ENCODE measurements around the gene ETHE1.
A peak's percentile ranks its signal among the peaks of the same experiment; 100 is the strongest.

ETHE1 gene

GRCh38 chr19:43561139-43561970 is 34.4 kb upstream of the ETHE1 start:
- no peak for DNase-seq (ENCODE audit: low read depth)
- no peak overlapping the region for H3K4me3 ChIP-seq (ENCODE audit: low read depth, low read length)
- TF ChIP-seq, protein P1, sequence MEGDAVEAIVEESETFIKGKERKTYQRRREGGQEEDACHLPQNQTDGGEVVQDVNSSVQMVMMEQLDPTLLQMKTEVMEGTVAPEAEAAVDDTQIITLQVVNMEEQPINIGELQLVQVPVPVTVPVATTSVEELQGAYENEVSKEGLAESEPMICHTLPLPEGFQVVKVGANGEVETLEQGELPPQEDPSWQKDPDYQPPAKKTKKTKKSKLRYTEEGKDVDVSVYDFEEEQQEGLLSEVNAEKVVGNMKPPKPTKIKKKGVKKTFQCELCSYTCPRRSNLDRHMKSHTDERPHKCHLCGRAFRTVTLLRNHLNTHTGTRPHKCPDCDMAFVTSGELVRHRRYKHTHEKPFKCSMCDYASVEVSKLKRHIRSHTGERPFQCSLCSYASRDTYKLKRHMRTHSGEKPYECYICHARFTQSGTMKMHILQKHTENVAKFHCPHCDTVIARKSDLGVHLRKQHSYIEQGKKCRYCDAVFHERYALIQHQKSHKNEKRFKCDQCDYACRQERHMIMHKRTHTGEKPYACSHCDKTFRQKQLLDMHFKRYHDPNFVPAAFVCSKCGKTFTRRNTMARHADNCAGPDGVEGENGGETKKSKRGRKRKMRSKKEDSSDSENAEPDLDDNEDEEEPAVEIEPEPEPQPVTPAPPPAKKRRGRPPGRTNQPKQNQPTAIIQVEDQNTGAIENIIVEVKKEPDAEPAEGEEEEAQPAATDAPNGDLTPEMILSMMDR (IDR thresholded peaks at IDR 0.05; ENCODE audit: low read depth, low read length, missing control alignments) = no peak

DNA sequence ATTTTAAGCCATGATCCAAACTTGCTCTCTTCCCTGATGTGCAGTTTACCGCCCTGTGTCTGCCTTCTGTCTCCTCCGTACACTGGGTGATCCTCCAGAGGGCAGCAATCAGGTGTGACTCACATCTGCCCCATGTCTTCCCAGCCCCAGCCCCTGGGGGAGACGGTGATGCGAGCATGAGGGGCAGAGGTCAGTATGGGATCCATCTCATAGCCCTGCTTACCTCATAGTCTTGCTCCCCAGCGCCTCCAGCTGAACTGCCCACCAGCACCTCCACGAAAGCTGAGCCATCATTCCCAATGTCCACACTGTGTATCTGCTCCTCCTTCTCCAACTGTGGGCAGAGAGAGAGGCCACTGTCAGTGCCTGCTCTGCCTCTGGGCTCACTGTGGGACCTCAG is 33.7 kb upstream of the ETHE1 start:
- DNase-seq (ENCODE audit: low read depth) = no peak
- TF ChIP-seq, protein P1 (IDR thresholded peaks at IDR 0.05; ENCODE audit: low read depth, low read length, missing control alignments) = peak; percentile 12
- no peak overlapping the region for H3K4me3 ChIP-seq (ENCODE audit: low read depth, low read length)

DNA sequence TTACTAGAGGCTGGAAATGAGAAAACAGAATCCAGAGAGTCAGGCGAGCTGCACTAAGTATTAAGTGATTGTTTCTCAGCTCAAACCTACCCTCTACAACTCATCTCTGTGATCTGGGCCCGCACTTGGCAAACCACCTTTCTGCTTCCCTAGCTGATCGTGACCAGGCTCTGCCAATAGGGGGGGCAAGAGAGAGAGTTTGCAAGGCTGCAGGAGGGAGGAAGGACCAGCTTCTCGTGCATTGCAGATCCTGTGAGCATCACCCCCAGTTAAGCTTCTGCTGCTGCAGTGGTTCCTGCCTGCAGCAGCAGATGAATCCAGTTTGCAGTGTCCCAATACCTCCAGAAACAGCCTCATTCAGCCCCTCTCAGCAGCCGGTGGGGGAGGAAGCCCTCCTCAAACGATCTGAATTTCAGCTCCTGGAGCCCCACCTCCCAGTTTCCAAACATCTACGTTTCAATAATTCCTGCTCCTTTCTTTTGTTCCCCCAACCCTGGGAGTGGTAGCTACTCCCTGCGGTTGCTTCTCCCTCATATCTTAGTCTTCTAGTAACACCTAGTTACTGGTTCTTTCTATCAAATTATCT is 28.3 kb upstream of the ETHE1 start:
- DNase-seq (ENCODE audit: low read depth) = peak; percentile 44
- H3K4me3 ChIP-seq (ENCODE audit: low read depth, low read length) = no peak overlapping the region
- TF ChIP-seq, protein P1 (IDR thresholded peaks at IDR 0.05; ENCODE audit: low read depth, low read length, missing control alignments) = peak; percentile 94

GRCh38 chr19:43554317-43554895 is 27.4 kb upstream of the ETHE1 start:
- TF ChIP-seq, protein P1 (IDR thresholded peaks at IDR 0.05; ENCODE audit: low read depth, low read length, missing control alignments) = no peak
- no peak for DNase-seq (ENCODE audit: low read depth)
- no peak overlapping the region for H3K4me3 ChIP-seq (ENCODE audit: low read depth, low read length)

- DNase-seq (ENCODE audit: low read depth) = no peak
- TF ChIP-seq, protein P1 (IDR thresholded peaks at IDR 0.05; ENCODE audit: low read depth, low read length, missing control alignments) = no peak
- no peak overlapping the region for H3K4me3 ChIP-seq (ENCODE audit: low read depth, low read length)
Observed at GRCh38 chr19:43553656-43554055, 26.7 kb upstream of the ETHE1 start.

GRCh38 chr19:43552616-43553015 is 25.6 kb upstream of the ETHE1 start:
- TF ChIP-seq, protein P1 (IDR thresholded peaks at IDR 0.05; ENCODE audit: low read depth, low read length, missing control alignments) = no peak

More at GRCh38 chr19:43552616-43553015, 25.6 kb upstream of the ETHE1 start:
- DNase-seq (ENCODE audit: low read depth) = no peak
- no peak overlapping the region for H3K4me3 ChIP-seq (ENCODE audit: low read depth, low read length)
